Parathyroid adenoma (tissue), 2 donors: ENCODE measurements around the gene RNF121.

Experiments used
- H2AFZ ChIP-seq: fragments of 300-600 bp; sonication (generic); one replicate; pipeline ENCODE4 v1.7.0; 2017; ENCODE audit warnings: antibody characterized with exemption, mild to moderate bottlenecking
- H3K27ac ChIP-seq: fragments of 300-600 bp; sonication (generic); one replicate; pipeline ENCODE4 v1.7.0; 2017
- H3K27me3 ChIP-seq: fragments of 300-600 bp; sonication (generic); one replicate; pipeline ENCODE4 v1.7.0; 2017; ENCODE audit warnings: low read length; ENCODE audit not compliant: control insufficient read depth, insufficient read depth
- H3K36me3 ChIP-seq: fragments of 300-600 bp; sonication (generic); one replicate; pipeline ENCODE4 v1.7.0; 2017; ENCODE audit warnings: low read length; ENCODE audit not compliant: control insufficient read depth, insufficient read depth
- H3K4me1 ChIP-seq: fragments of 300-600 bp; sonication (generic); one replicate; pipeline ENCODE4 v1.7.0; 2017; ENCODE audit warnings: control low read depth
- H3K4me2 ChIP-seq: fragments of 300-600 bp; sonication (generic); one replicate; pipeline ENCODE4 v1.7.0; 2017; ENCODE audit warnings: low read length
- H3K4me3 ChIP-seq: fragments of 300-600 bp; sonication (generic); one replicate; pipeline ENCODE4 v1.7.0; 2017; ENCODE audit warnings: low read depth, low read length
- H3K79me2 ChIP-seq: fragments of 300-600 bp; sonication (generic); one replicate; pipeline ENCODE4 v1.7.0; 2017; ENCODE audit warnings: control low read depth
- H3K9ac ChIP-seq: fragments of 300-600 bp; sonication (generic); one replicate; pipeline ENCODE4 v1.7.0; 2017; ENCODE audit warnings: mild to moderate bottlenecking
- H3K9me3 ChIP-seq: fragments of 300-600 bp; sonication (generic); one replicate; pipeline ENCODE4 v1.7.0; 2017; ENCODE audit warnings: low read length; ENCODE audit not compliant: control insufficient read depth
- TF ChIP-seq, protein P1 (sequence below): fragments of 300-600 bp; sonication (generic); IDR thresholded peaks from one replicate; pipeline ENCODE4 v1.7.0; 2017; ENCODE audit warnings: antibody characterized with exemption, mild to moderate bottlenecking
- donor health status: primary hyperparathyroidism.

RNF121 gene

DNA sequence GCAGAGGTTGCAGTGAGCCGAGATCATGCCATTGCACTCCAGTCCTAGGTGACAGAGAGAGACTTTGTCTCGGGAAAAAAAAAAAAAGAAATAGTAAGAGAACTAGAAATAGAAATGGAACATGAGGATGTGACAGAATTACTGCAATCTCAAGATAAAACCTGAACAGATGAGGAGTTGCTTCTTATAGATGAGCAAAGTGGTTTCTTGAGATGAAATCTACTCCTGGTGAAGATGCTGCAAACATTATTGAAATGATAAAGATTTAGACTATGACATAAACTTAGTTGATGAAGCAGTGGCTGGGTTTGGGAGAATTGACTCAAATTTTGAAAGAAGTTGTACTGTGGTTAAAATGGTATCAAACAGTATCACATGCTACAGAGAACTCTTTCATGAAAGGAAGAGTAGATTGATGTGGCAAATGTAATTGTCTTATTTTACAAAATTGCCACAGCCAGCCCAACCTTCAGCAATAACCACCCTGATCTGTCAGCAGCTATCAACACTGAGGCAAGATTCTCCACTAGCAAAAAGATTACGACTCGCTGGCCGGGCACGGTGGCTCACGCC, 14.1 kb upstream of the RNF121 start:
- H3K27me3 ChIP-seq = no peaks in the 10 kb centered on the region
- H3K79me2 ChIP-seq = no peaks in the 10 kb centered on the region
- no peaks in the 10 kb centered on the region for H3K9me3 ChIP-seq
- no peaks in the 10 kb centered on the region for H3K36me3 ChIP-seq
- TF ChIP-seq, protein P1, sequence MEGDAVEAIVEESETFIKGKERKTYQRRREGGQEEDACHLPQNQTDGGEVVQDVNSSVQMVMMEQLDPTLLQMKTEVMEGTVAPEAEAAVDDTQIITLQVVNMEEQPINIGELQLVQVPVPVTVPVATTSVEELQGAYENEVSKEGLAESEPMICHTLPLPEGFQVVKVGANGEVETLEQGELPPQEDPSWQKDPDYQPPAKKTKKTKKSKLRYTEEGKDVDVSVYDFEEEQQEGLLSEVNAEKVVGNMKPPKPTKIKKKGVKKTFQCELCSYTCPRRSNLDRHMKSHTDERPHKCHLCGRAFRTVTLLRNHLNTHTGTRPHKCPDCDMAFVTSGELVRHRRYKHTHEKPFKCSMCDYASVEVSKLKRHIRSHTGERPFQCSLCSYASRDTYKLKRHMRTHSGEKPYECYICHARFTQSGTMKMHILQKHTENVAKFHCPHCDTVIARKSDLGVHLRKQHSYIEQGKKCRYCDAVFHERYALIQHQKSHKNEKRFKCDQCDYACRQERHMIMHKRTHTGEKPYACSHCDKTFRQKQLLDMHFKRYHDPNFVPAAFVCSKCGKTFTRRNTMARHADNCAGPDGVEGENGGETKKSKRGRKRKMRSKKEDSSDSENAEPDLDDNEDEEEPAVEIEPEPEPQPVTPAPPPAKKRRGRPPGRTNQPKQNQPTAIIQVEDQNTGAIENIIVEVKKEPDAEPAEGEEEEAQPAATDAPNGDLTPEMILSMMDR = no peak
- no peak overlapping the region for H3K9ac ChIP-seq
- no peak overlapping the region for H3K27ac ChIP-seq
- H2AFZ ChIP-seq = no peak overlapping the region
- no peaks in the 10 kb centered on the region for H3K4me1 ChIP-seq
- H3K4me3 ChIP-seq = no peak overlapping the region
- H3K4me2 ChIP-seq = no peak overlapping the region

DNA sequence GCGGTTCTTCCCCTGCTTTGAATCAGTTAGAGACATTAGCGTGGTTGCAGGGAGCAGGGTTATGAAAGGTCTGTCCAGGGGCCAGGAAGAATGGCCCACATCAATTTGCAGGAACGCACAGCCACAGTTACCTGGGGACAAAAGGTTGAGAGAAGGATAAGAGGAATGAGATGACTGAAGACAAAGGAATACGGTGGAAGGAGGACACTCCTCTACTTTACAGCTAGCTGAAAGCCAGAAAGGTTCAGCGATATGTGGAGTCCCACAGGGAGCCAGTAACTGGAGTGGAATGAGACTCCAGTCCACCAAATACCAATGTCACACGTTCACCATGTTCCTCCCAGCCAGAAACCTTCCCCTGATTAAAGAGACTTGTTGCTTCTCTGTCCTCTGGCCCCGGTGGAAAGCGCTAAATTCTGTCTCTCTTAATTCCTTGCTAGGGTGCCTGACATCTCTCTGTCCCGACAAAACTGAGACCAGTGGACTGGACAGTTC, 11.2 kb upstream of the RNF121 start:
- no peaks in the 10 kb centered on the region for H3K36me3 ChIP-seq
- H3K4me3 ChIP-seq = no peak overlapping the region
- H3K4me2 ChIP-seq = no peak overlapping the region
- TF ChIP-seq, protein P1 = no peak
- H2AFZ ChIP-seq = no peak overlapping the region
- no peaks in the 10 kb centered on the region for H3K27me3 ChIP-seq
- no peaks in the 10 kb centered on the region for H3K9me3 ChIP-seq
- peaks cover 2% of the 10 kb centered on the region for H3K79me2 ChIP-seq
- H3K9ac ChIP-seq = no peak overlapping the region
- no peaks in the 10 kb centered on the region for H3K4me1 ChIP-seq
- no peak overlapping the region for H3K27ac ChIP-seq

DNA sequence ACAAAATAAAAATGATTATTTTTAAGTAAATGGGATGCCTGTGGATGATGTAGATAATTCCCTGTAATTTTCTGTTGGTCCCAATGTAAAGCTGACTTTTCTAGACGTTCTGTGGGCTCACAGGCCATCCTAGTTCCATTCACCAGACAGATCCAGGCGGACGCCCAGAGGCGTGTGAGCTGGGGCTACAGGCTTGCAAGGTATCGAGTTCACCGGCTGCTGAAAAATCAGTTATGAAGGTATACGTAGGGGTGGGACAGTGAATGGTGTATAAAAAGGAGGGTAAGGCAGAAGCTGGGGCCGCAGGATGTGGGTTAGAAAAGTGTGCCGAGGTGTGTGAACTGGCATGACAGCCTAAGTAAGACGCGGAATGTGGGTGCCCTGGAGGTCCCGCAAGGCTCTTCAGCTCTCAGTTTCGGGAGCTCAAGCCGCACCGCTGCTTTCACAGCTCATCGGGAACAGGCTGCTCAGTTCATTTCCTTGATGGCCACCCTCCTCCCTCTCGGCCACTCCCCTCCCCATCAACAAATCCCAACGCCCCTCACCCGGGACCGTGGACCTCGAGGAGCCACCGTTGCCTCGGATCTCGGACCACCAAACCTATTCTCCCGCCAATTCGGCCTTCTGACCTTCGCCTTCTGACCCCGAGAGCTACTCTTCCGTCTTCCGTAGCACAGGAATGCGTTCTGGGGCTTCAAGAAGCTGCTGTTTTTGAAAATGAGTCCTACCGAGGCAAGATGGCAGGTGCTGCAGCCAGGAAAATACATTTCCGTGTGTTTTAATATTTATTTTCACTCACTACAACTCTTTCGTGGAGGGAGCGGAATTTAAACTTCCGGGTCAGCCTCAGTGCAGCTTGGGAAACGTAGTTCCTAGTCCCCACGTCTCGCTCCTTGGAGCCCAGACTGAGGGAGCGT, 768 bp upstream of the RNF121 start, which contains the start of gene XNDC1N:
Gene XNDC1N, minus strand, starts transcription at position 775 of the 917 bp plus-strand sequence. CDS start 5,241 bp downstream, outside the sequence.
- Histone ChIP-seq H3K9me3 (no peaks in the 10 kb centered on the region), H2AFZ (peak within 1 kb of the TSS; percentile 92), H3K27ac (peak within 1 kb of the TSS; percentile 82), H3K79me2 (peaks cover 19% of the 10 kb centered on the region), H3K9ac (peak within 1 kb of the TSS; percentile 19), H3K27me3 (no peaks in the 10 kb centered on the region), H3K4me3 (peak within 1 kb of the TSS; percentile 93), H3K4me1 (no peaks in the 10 kb centered on the region), H3K4me2 (peak within 1 kb of the TSS; percentile 87), H3K36me3 (no peaks in the 10 kb centered on the region)
- TF ChIP-seq, protein P1 = no peak

DNA sequence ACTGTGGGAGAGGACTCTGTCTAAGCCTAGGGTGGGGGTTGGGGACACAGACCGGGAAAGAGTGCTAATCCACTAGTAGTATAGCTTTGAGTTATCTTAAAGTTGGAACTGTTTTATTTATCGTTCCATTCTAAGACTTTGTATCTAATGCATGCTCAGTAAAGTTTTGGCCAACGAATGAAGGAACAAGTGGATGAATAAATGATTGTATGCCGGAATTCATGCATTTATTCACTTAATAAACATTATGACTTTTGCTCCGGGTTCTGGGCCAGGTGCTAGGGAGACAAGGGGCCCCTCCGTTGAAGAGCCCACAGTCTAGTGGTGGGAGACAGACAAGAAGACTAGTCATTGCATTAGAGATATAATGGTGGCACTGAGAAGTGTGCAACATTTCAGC, 645 bp downstream of the RNF121 start:
- Histone ChIP-seq H3K4me2 (peak overlapping the region; percentile 87), H3K27ac (peak overlapping the region; percentile 82), H3K4me3 (peak overlapping the region; percentile 93), H3K36me3 (no peaks in the 10 kb centered on the region), H3K27me3 (no peaks in the 10 kb centered on the region), H3K9me3 (no peaks in the 10 kb centered on the region), H3K79me2 (peaks cover 19% of the 10 kb centered on the region), H3K9ac (no peak overlapping the region), H2AFZ (no peak overlapping the region), H3K4me1 (peaks cover 6% of the 10 kb centered on the region)
- TF ChIP-seq, protein P1 = no peak
